ENCODE results near the gene NINJ2. TPM values are rescaled to one million over a fixed set of nuclear protein-coding genes. Genes with fewer than 3 reads are reported as not detected.
A peak's percentile ranks its signal among the peaks of the same experiment; 100 is the strongest.
"Not testable (repeated sequence)": the region's sequence is repeated elsewhere in the genome, so short reads cannot be mapped to it uniquely, and the experiment has no call there.

Gene NINJ2
- total RNA-seq, 2 experiments from 2014 or later, result 13.1 to 13.5 TPM

- Mint-ChIP-seq H3K27ac (no peak overlapping the region), H3K4me3 (no peak overlapping the region), H3K9me3 (no peaks in the 10 kb centered on the region), H3K4me1 (peaks cover 44% of the 10 kb centered on the region), H3K36me3 (ENCODE audit: low read depth) (peaks cover 18% of the 10 kb centered on the region), H3K27me3 (no peaks in the 10 kb centered on the region)
- POLR2A ChIA-PET, result interaction anchor here (0.7 to 1.0 kb wide), 2 partner anchors 22 to 29 kb away, joined by 3 to 5 read pairs; no protein-coding TSS in a partner anchor
- no peak for DNase-seq
- CTCF ChIA-PET, result interaction anchor here (1.1 to 5.3 kb wide), 5 partner anchors 31 to 168 kb away, joined by 3 to 39 read pairs (median 4); partner anchors contain the start of gene WNK1
These were observed 17.6 kb downstream of the NINJ2 start for GRCh38 chr12:645563-646071.

GRCh38 chr12:644818-645552 is 18.3 kb downstream of the NINJ2 start:
- Mint-ChIP-seq H3K9me3 (no peaks in the 10 kb centered on the region), H3K36me3 (ENCODE audit: low read depth) (peaks cover 20% of the 10 kb centered on the region), H3K4me3 (no peak overlapping the region), H3K27me3 (no peaks in the 10 kb centered on the region), H3K4me1 (peaks cover 49% of the 10 kb centered on the region), H3K27ac (no peak overlapping the region)
- CTCF ChIA-PET, result interaction anchor here (1.1 to 5.3 kb wide), 4 partner anchors 69 to 169 kb away, joined by 3 to 39 read pairs (median 4); partner anchors contain the start of gene WNK1
- POLR2A ChIA-PET, result interaction anchor here (0.5 to 4.0 kb wide), 7 partner anchors 13 to 107 kb away, joined by 3 to 69 read pairs (median 8); partner anchors contain the start of gene WNK1
- no peak for DNase-seq

GRCh38 chr12:644303-644639 is 19.0 kb downstream of the NINJ2 start:
- Mint-ChIP-seq H3K36me3 (ENCODE audit: low read depth) (peaks cover 20% of the 10 kb centered on the region), H3K4me3 (peak overlapping the region; percentile 84), H3K27ac (peak overlapping the region; percentile 94), H3K27me3 (no peaks in the 10 kb centered on the region), H3K9me3 (no peaks in the 10 kb centered on the region), H3K4me1 (peaks cover 57% of the 10 kb centered on the region)
- CTCF ChIA-PET, result interaction anchor here (1.0 to 5.3 kb wide), 5 partner anchors 21 to 172 kb away, joined by 3 to 39 read pairs (median 3); partner anchors contain the start of gene WNK1
- POLR2A ChIA-PET, result interaction anchor here (0.5 to 4.0 kb wide), 12 partner anchors 13 to 133 kb away, joined by 3 to 69 read pairs (median 7); partner anchors contain the start of gene WNK1
- DNase-seq, result no peak

- Mint-ChIP-seq H3K27ac (peak overlapping the region; percentile 94), H3K36me3 (ENCODE audit: low read depth) (peaks cover 23% of the 10 kb centered on the region), H3K4me1 (peaks cover 62% of the 10 kb centered on the region), H3K4me3 (peak overlapping the region; percentile 84), H3K9me3 (no peaks in the 10 kb centered on the region), H3K27me3 (no peaks in the 10 kb centered on the region)
- DNase-seq, result peak; percentile 46
- ChIA-PET POLR2A (interaction anchor here (0.5 to 4.0 kb wide), 20 partner anchors 12 to 305 kb away, joined by 3 to 69 read pairs (median 4); partner anchors contain the start of gene WNK1), CTCF (interaction anchor here (1.0 to 5.3 kb wide), 5 partner anchors 21 to 172 kb away, joined by 3 to 39 read pairs (median 3); partner anchors contain the start of gene WNK1)
These were observed 19.6 kb downstream of the NINJ2 start for GRCh38 chr12:643475-644302.

GRCh38 chr12:642633-643474 is 20.4 kb downstream of the NINJ2 start:
- POLR2A ChIA-PET, result interaction anchor here (0.9 to 4.0 kb wide), 21 partner anchors 8 to 306 kb away, joined by 3 to 69 read pairs (median 5); partner anchors contain the start of gene WNK1
- H3K4me1 Mint-ChIP-seq, result peaks cover 64% of the 10 kb centered on the region

GRCh38 chr12:641321-641720 is 21.9 kb downstream of the NINJ2 start:
- DNase-seq, H3K4me3 Mint-ChIP-seq, H3K9me3 Mint-ChIP-seq, H3K27me3 Mint-ChIP-seq, H3K27ac Mint-ChIP-seq: not testable (repeated sequence)
- Mint-ChIP-seq H3K36me3 (ENCODE audit: low read depth) (peaks cover 22% of the 10 kb centered on the region), H3K4me1 (peaks cover 62% of the 10 kb centered on the region)
- ChIA-PET CTCF (interaction anchor here (1.1 to 5.3 kb wide), 4 partner anchors 26 to 110 kb away, joined by 3 to 39 read pairs (median 4); partner anchors contain the start of gene WNK1), POLR2A (interaction anchor here (1.0 to 4.0 kb wide), 6 partner anchors 10 to 951 kb away, joined by 3 to 69 read pairs (median 14); partner anchors contain the start of gene WNK1)

More at GRCh38 chr12:642633-643474, 20.4 kb downstream of the NINJ2 start:
- CTCF ChIA-PET, result interaction anchor here (1.0 to 5.3 kb wide), 7 partner anchors 20 to 173 kb away, joined by 3 to 39 read pairs (median 3); partner anchors contain the start of gene WNK1
- H3K9me3 Mint-ChIP-seq, result no peaks in the 10 kb centered on the region
- H3K36me3 Mint-ChIP-seq (ENCODE audit: low read depth), result peaks cover 24% of the 10 kb centered on the region
- no peaks in the 10 kb centered on the region for H3K27me3 Mint-ChIP-seq
- H3K4me3 Mint-ChIP-seq, result peak overlapping the region; percentile 84
- H3K27ac Mint-ChIP-seq, result peak overlapping the region; percentile 94
- DNase-seq, result peak; percentile 87

- Mint-ChIP-seq H3K4me3 (no peak overlapping the region), H3K27me3 (no peaks in the 10 kb centered on the region), H3K9me3 (no peaks in the 10 kb centered on the region), H3K27ac (peak overlapping the region; percentile 25), H3K36me3 (ENCODE audit: low read depth) (peaks cover 22% of the 10 kb centered on the region), H3K4me1 (peaks cover 62% of the 10 kb centered on the region)
- ChIA-PET CTCF (interaction anchor here (1.3 to 5.3 kb wide), 3 partner anchors 65 to 111 kb away, joined by 3 to 39 read pairs (median 4); partner anchors contain the start of gene WNK1), POLR2A (interaction anchor here (0.8 to 4.0 kb wide), 5 partner anchors 9 to 65 kb away, joined by 3 to 24 read pairs (median 13); no protein-coding TSS in a partner anchor)
- no peak for DNase-seq
These were observed 22.5 kb downstream of the NINJ2 start for GRCh38 chr12:640773-641172.

- Mint-ChIP-seq H3K4me1 (peaks cover 54% of the 10 kb centered on the region), H3K27me3 (no peaks in the 10 kb centered on the region)
- POLR2A ChIA-PET, result interaction anchor here (0.8 to 1.3 kb wide), 6 partner anchors 9 to 111 kb away, joined by 3 to 6 read pairs (median 4); no protein-coding TSS in a partner anchor
These were observed 23.3 kb downstream of the NINJ2 start for GRCh38 chr12:639988-640387.

GRCh38 chr12:639566-639965 is 23.7 kb downstream of the NINJ2 start:
- Mint-ChIP-seq H3K4me1 (peaks cover 50% of the 10 kb centered on the region), H3K9me3 (no peaks in the 10 kb centered on the region), H3K4me3 (no peak overlapping the region), H3K36me3 (ENCODE audit: low read depth) (peaks cover 22% of the 10 kb centered on the region), H3K27me3 (no peaks in the 10 kb centered on the region), H3K27ac (peak overlapping the region; percentile 34)
- CTCF ChIA-PET, result interaction anchor here (0.6 to 1.8 kb wide), 6 partner anchors 9 to 309 kb away, joined by 3 to 6 read pairs (median 4); partner anchors contain the start of gene RAD52
- POLR2A ChIA-PET, result interaction anchor here (0.7 to 1.3 kb wide), 6 partner anchors 9 to 113 kb away, joined by 3 to 6 read pairs (median 4); partner anchors contain the start of gene WNK1
- no peak for DNase-seq

More at GRCh38 chr12:639988-640387, 23.3 kb downstream of the NINJ2 start:
- no peak overlapping the region for H3K4me3 Mint-ChIP-seq
- H3K27ac Mint-ChIP-seq, result no peak overlapping the region
- no peaks in the 10 kb centered on the region for H3K9me3 Mint-ChIP-seq
- CTCF ChIA-PET, result interaction anchor here (0.6 to 1.8 kb wide), 6 partner anchors 9 to 309 kb away, joined by 3 to 6 read pairs (median 4); partner anchors contain the start of gene RAD52
- no peak for DNase-seq
- peaks cover 22% of the 10 kb centered on the region for H3K36me3 Mint-ChIP-seq (ENCODE audit: low read depth)

- no peak overlapping the region for H3K4me3 Mint-ChIP-seq
- no peaks in the 10 kb centered on the region for H3K9me3 Mint-ChIP-seq
- H3K27me3 Mint-ChIP-seq, result no peaks in the 10 kb centered on the region
- no peak for DNase-seq
- ChIA-PET POLR2A (interaction anchor here (0.7 to 1.3 kb wide), 6 partner anchors 8 to 113 kb away, joined by 3 to 6 read pairs (median 4); partner anchors contain the start of gene WNK1), CTCF (interaction anchor here (0.8 to 1.8 kb wide), 4 partner anchors 8 to 310 kb away, joined by 3 to 6 read pairs (median 4); partner anchors contain the start of gene RAD52)
- peaks cover 46% of the 10 kb centered on the region for H3K4me1 Mint-ChIP-seq
- H3K36me3 Mint-ChIP-seq (ENCODE audit: low read depth), result peaks cover 19% of the 10 kb centered on the region
- H3K27ac Mint-ChIP-seq, result peak overlapping the region; percentile 34
These were observed 24.2 kb downstream of the NINJ2 start for GRCh38 chr12:638953-639557.

- POLR2A ChIA-PET, result no interaction called here
- CTCF ChIA-PET, result interaction anchor here (1.6 kb wide), 1 partner anchor 11 kb away, joined by 3 read pairs; no protein-coding TSS in a partner anchor
- H3K27ac Mint-ChIP-seq, result no peak overlapping the region
- H3K36me3 Mint-ChIP-seq (ENCODE audit: low read depth), result peaks cover 12% of the 10 kb centered on the region
- DNase-seq, result no peak
- H3K4me1 Mint-ChIP-seq, result peaks cover 44% of the 10 kb centered on the region
- no peaks in the 10 kb centered on the region for H3K27me3 Mint-ChIP-seq
- H3K9me3 Mint-ChIP-seq, result no peaks in the 10 kb centered on the region
- no peak overlapping the region for H3K4me3 Mint-ChIP-seq
These were observed 26.6 kb downstream of the NINJ2 start for GRCh38 chr12:636632-637031.

Measured in activated CD4-positive, alpha-beta memory T cell treated with anti-CD3 and anti-CD28 coated beads, Interleukin-2, amount 10 ng/mL, durations not matched to agents 7 days and 5 days (primary cell).